ENCODE results near the gene CDS2.

DNA sequence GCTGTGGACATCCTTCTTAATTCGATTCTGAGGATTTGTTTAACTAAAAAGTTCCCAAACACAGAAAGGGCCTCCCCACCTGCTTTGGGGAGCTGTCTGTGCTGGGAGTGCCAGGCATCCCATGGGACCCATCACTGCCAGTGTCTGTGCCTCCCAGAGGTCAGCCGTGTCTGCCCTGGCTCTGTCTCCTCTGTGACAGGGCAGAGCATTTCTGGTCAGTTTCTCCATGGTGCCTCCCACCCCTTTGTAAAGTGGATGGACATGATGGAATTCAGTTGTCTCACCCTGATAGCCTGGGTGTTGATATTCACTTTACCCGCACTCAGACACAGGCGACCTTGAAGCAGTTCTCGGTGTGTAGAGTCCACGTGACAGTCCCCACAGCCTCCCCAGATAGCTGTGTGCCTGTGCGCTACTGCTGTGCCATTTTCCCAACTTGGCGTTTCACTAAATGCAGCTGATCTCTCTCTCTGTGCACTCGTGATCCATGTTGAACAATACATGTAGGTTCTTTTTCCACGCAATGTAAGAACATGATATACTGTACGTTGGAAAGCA lies 70.5 kb downstream of the CDS2 start:
- TF ChIP-seq, protein P1, sequence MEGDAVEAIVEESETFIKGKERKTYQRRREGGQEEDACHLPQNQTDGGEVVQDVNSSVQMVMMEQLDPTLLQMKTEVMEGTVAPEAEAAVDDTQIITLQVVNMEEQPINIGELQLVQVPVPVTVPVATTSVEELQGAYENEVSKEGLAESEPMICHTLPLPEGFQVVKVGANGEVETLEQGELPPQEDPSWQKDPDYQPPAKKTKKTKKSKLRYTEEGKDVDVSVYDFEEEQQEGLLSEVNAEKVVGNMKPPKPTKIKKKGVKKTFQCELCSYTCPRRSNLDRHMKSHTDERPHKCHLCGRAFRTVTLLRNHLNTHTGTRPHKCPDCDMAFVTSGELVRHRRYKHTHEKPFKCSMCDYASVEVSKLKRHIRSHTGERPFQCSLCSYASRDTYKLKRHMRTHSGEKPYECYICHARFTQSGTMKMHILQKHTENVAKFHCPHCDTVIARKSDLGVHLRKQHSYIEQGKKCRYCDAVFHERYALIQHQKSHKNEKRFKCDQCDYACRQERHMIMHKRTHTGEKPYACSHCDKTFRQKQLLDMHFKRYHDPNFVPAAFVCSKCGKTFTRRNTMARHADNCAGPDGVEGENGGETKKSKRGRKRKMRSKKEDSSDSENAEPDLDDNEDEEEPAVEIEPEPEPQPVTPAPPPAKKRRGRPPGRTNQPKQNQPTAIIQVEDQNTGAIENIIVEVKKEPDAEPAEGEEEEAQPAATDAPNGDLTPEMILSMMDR (IDR thresholded peaks at IDR 0.05 in 2 of 3, conservative IDR thresholded peaks at IDR 0.05 in 1 of 3; ENCODE audit: borderline replicate concordance in 1 of 3, insufficient read depth in 1 of 3, low read depth in 2 of 3, low read length in 2 of 3), result no peak
- TF ChIP-seq EZH2 (IDR thresholded peaks at IDR 0.05) (no peak), SIN3A (IDR thresholded peaks at IDR 0.05; ENCODE audit: low read depth) (no peak), SRF (IDR thresholded peaks at IDR 0.05; ENCODE audit: low read depth) (no peak)
- TF ChIP-seq, protein P2, sequence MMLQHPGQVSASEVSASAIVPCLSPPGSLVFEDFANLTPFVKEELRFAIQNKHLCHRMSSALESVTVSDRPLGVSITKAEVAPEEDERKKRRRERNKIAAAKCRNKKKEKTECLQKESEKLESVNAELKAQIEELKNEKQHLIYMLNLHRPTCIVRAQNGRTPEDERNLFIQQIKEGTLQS (IDR thresholded peaks at IDR 0.05), result no peak
